Endodermal cell (in vitro differentiated cells): ENCODE data around the gene LRFN2. TPM values are rescaled to one million over a fixed set of nuclear protein-coding genes. Genes with fewer than 3 reads are reported as not detected.
A peak's percentile ranks its signal among the peaks of the same experiment; 100 is the strongest.

Source experiments
- DNase-seq: peaks from one replicate; pipeline ENCODE4 v3.0.0-alpha.2; 2017
- H3K27ac ChIP-seq: 2 replicates; pipeline ENCODE4 v1.5.1; 2013; ENCODE audit warnings: mild to moderate bottlenecking, low read depth, low read length, moderate library complexity
- H3K27me3 ChIP-seq: 2 replicates; pipeline ENCODE4 v1.6.1; 2013; ENCODE audit warnings: mild to moderate bottlenecking, low read length, moderate library complexity; ENCODE audit not compliant: insufficient read depth, control insufficient read depth, poor library complexity, severe bottlenecking
- H3K36me3 ChIP-seq: 2 replicates; pipeline ENCODE4 v1.7.0; 2013; ENCODE audit warnings: mild to moderate bottlenecking, low read length, moderate library complexity; ENCODE audit not compliant: control insufficient read depth, insufficient read depth
- H3K4me1 ChIP-seq: one replicate; pipeline ENCODE4 v1.7.0; 2013; ENCODE audit warnings: low read length; ENCODE audit not compliant: control insufficient read depth, insufficient read depth
- H3K4me3 ChIP-seq: 2 replicates; pipeline ENCODE4 v1.5.1; 2013; ENCODE audit warnings: mild to moderate bottlenecking, low read length, moderate library complexity
- H3K9ac ChIP-seq: 2 replicates; pipeline ENCODE4 v1.6.1; 2013; ENCODE audit warnings: mild to moderate bottlenecking, low read length, moderate library complexity; ENCODE audit not compliant: poor library complexity, severe bottlenecking; ENCODE audit errors: extremely low read depth
- H3K9me3 ChIP-seq: 2 replicates; pipeline ENCODE4 v1.6.1; 2013; ENCODE audit warnings: mild to moderate bottlenecking, low read length, moderate library complexity; ENCODE audit not compliant: control insufficient read depth
- H3K27ac Mint-ChIP-seq: 2 replicates; pipeline ENCODE4 v1.8.0; 2020; ENCODE audit warnings: mixed read lengths
- H3K27me3 Mint-ChIP-seq: 2 replicates; pipeline ENCODE4 v1.8.0; 2021; ENCODE audit warnings: mild to moderate bottlenecking, mixed read lengths; ENCODE audit not compliant: insufficient read depth
- H3K36me3 Mint-ChIP-seq: 2 replicates; pipeline ENCODE4 v1.8.0; 2020; ENCODE audit warnings: low read depth, mixed read lengths
- H3K4me1 Mint-ChIP-seq: 2 replicates; pipeline ENCODE4 v1.8.0; 2020; ENCODE audit warnings: mixed read lengths
- H3K4me3 Mint-ChIP-seq: 2 replicates; pipeline ENCODE4 v1.8.0; 2020; ENCODE audit warnings: mild to moderate bottlenecking, moderate library complexity, mixed read lengths
- H3K9me3 Mint-ChIP-seq: 2 replicates; pipeline ENCODE4 v1.8.0; 2020; ENCODE audit warnings: mild to moderate bottlenecking, mixed read lengths
- WGBS, 2 experiments: methylation state at CpG; one replicate each; pipeline versions ENCODE4 v1.1.5 to v1.1.7; 2013; ENCODE audit warnings: missing lambda C conversion rate in 2 of 2, mixed read lengths in 1 of 2; ENCODE audit not compliant: insufficient coverage in 1 of 2, insufficient read length in 1 of 2; 5-methylcytosine and 5-hydroxymethylcytosine counted together
- total RNA-seq, 2 donors: library from RNA; stranded (reverse); fragmentation: NEBNext Ultra II Directional in 1 of 2; extraction: Animal tissue kit (Norgen Biotek cat#: 25700) in 1 of 2; gene quantifications; 2 replicates in 1 of 2; 3 replicates in 1 of 2; pipeline ENCODE4 v1.2.1, GENCODE V29; 2021
- TF ChIP-seq, protein P1 (sequence below): fragments of 200-600 bp; sonication (generic); conservative IDR thresholded peaks from 2 replicates; pipeline ENCODE4 v1.5.0; 2021; ENCODE audit warnings: antibody characterized with exemption, mild to moderate bottlenecking

Gene LRFN2
- total RNA-seq, 2 donors from 2014 or later, result 0.15 TPM; not detected in 1

DNA sequence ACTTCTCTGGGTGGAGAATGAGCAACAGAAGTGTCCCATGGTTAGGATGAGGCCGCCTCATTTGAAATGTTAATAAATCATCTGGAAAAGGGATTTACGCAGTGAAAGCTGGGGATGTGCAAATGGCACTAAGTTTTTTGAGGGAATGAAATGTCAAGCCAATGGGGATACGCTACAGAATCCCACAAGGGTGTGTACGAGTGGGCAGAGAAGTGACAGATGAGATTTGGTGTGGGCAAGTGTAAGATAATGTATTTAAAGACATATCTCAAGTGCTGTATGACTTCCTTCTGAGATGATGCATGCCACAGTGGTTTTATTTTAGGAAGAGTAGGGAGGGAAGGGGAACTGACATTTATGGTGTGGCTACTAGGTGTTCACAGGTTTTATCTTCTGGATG is 100.6 kb downstream of the LRFN2 start:
- H3K4me3 ChIP-seq, result no peak overlapping the region
- WGBS, 2 experiments, result 91 to 94% methylated on average over 4 of the region's 4 CpGs

DNA sequence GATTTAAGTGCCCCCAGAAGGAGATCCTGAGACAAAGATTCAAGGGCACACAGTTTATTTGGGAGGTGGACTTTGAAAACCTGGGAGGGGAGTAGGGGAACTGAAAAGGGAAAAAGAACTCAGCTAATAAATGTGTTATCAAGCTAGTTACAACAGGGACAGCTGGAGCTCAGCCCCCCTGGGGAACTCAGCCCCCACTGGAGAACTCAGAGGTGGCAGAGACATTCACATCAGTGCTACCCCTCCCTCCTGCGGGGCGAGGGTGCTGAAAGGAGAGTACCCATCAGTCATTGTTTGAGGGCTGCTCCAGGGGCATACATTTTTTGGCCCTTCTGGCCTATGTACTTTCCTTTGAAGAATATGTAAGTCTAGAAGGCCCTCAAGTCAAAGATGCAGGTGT is 101.4 kb downstream of the LRFN2 start:
- Mint-ChIP-seq H3K27ac (no peak overlapping the region), H3K27me3 (peaks cover 11% of the 10 kb centered on the region), H3K4me1 (peaks cover 15% of the 10 kb centered on the region), H3K9me3 (no peaks in the 10 kb centered on the region), H3K4me3 (no peak overlapping the region), H3K36me3 (no peaks in the 10 kb centered on the region)
- H3K4me1 ChIP-seq, result peaks cover 12% of the 10 kb centered on the region
- 94 to 100% methylated on average over 1 to 2 of the region's 2 CpGs for WGBS, 2 experiments
- H3K9ac ChIP-seq, result no peak overlapping the region
- peak overlapping the region; percentile 41 for H3K27ac ChIP-seq
- H3K36me3 ChIP-seq, result no peaks in the 10 kb centered on the region
- H3K9me3 ChIP-seq, result no peaks in the 10 kb centered on the region
- peaks cover 10% of the 10 kb centered on the region for H3K27me3 ChIP-seq
- no peak for DNase-seq
- H3K4me3 ChIP-seq, result peak overlapping the region; percentile 58
- TF ChIP-seq, protein P1, sequence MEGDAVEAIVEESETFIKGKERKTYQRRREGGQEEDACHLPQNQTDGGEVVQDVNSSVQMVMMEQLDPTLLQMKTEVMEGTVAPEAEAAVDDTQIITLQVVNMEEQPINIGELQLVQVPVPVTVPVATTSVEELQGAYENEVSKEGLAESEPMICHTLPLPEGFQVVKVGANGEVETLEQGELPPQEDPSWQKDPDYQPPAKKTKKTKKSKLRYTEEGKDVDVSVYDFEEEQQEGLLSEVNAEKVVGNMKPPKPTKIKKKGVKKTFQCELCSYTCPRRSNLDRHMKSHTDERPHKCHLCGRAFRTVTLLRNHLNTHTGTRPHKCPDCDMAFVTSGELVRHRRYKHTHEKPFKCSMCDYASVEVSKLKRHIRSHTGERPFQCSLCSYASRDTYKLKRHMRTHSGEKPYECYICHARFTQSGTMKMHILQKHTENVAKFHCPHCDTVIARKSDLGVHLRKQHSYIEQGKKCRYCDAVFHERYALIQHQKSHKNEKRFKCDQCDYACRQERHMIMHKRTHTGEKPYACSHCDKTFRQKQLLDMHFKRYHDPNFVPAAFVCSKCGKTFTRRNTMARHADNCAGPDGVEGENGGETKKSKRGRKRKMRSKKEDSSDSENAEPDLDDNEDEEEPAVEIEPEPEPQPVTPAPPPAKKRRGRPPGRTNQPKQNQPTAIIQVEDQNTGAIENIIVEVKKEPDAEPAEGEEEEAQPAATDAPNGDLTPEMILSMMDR, result no peak

More for the DNA sequence above, 100.6 kb downstream of the LRFN2 start:
- peaks cover 15% of the 10 kb centered on the region for H3K4me1 Mint-ChIP-seq
- Histone ChIP-seq H3K27me3 (peaks cover 10% of the 10 kb centered on the region), H3K4me1 (peaks cover 12% of the 10 kb centered on the region), H3K36me3 (no peaks in the 10 kb centered on the region), H3K9ac (no peak overlapping the region), H3K9me3 (no peaks in the 10 kb centered on the region), H3K27ac (no peak overlapping the region)
- H3K9me3 Mint-ChIP-seq, result no peaks in the 10 kb centered on the region
- no peak overlapping the region for H3K4me3 Mint-ChIP-seq
- TF ChIP-seq, protein P1, result no peak
- no peaks in the 10 kb centered on the region for H3K36me3 Mint-ChIP-seq
- H3K27me3 Mint-ChIP-seq, result peaks cover 12% of the 10 kb centered on the region
- DNase-seq, result no peak
- no peak overlapping the region for H3K27ac Mint-ChIP-seq

DNA sequence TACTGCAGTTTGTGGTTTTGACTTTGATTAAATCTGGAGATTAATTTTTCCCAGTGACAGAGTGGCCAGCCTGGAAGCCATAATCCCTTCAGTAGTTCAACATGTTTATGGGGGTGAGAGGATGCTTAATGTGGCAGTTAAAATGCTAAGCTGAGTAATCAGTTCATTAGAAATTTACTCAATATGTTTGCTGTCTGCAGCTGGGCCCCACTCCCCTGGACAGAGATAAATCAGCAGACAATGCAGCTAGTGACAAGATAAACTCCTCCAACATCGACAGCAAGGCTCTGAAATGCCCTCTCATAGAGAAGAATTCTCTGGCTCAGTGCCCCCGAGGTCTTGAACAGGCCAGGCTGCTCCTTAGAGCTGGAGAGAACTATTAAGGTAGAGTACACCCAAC is 101.9 kb downstream of the LRFN2 start:
- H3K4me1 ChIP-seq, result peaks cover 12% of the 10 kb centered on the region
- Mint-ChIP-seq H3K36me3 (no peaks in the 10 kb centered on the region), H3K9me3 (no peaks in the 10 kb centered on the region), H3K27ac (no peak overlapping the region), H3K27me3 (peaks cover 9% of the 10 kb centered on the region), H3K4me3 (no peak overlapping the region), H3K4me1 (peaks cover 15% of the 10 kb centered on the region)
- TF ChIP-seq, protein P1, result no peak
- peak overlapping the region; percentile 58 for H3K4me3 ChIP-seq
- no peaks in the 10 kb centered on the region for H3K36me3 ChIP-seq
- H3K9ac ChIP-seq, result no peak overlapping the region
- DNase-seq, result no peak
- WGBS, 2 experiments, result 50 to 71% methylated on average over 1 to 2 of the region's 2 CpGs
- H3K27me3 ChIP-seq, result peaks cover 10% of the 10 kb centered on the region
- peak overlapping the region; percentile 41 for H3K27ac ChIP-seq
- no peaks in the 10 kb centered on the region for H3K9me3 ChIP-seq
